ENCODE data around the gene YAP1. TPM values are rescaled to one million over a fixed set of nuclear protein-coding genes. Genes with fewer than 3 reads are reported as not detected.

YAP1 gene
- polyA plus RNA-seq, 3 donors, result not detected

DNA sequence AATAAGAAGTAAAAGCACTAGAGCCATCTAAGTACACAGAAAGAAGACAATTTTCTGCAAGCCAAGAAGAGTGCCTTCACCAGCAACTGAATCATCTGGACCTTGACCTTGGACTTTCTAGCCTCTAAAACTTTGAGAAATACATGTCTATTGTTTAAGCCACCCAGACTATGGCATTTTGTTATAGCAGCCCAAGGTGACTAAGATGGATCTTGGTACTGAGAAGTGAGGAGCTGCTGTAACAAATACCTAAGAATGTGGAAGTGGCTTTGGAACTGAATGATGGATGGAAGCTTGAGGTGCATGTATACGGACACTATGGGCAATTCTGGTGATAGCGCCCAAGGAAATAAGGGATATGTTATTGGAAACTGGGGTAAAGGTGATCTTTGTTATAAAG, 48.1 kb upstream of the YAP1 start:
- no peak overlapping the region for H3K27ac ChIP-seq (ENCODE audit: low read depth in 1 of 2, low read length in 2 of 2)
- no peaks in the 10 kb centered on the region for H3K4me1 ChIP-seq (ENCODE audit: control insufficient read depth in 1 of 2, insufficient read depth in 2 of 2, low read length in 2 of 2)
- peaks cover 2 to 3% of the 10 kb centered on the region in 2 donors for H3K27me3 ChIP-seq (ENCODE audit: control insufficient read depth in 2 of 2, insufficient read depth in 2 of 2, low read length in 2 of 2)
- TF ChIP-seq, protein P1, sequence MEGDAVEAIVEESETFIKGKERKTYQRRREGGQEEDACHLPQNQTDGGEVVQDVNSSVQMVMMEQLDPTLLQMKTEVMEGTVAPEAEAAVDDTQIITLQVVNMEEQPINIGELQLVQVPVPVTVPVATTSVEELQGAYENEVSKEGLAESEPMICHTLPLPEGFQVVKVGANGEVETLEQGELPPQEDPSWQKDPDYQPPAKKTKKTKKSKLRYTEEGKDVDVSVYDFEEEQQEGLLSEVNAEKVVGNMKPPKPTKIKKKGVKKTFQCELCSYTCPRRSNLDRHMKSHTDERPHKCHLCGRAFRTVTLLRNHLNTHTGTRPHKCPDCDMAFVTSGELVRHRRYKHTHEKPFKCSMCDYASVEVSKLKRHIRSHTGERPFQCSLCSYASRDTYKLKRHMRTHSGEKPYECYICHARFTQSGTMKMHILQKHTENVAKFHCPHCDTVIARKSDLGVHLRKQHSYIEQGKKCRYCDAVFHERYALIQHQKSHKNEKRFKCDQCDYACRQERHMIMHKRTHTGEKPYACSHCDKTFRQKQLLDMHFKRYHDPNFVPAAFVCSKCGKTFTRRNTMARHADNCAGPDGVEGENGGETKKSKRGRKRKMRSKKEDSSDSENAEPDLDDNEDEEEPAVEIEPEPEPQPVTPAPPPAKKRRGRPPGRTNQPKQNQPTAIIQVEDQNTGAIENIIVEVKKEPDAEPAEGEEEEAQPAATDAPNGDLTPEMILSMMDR (IDR thresholded peaks at IDR 0.05), result no peak
- H3K9me3 ChIP-seq (replicated peaks in 1 of 2; ENCODE audit: control insufficient read depth in 1 of 2, insufficient read depth in 1 of 2, low read length in 2 of 2), result no peaks in the 10 kb centered on the region
- H3K9ac ChIP-seq (ENCODE audit: insufficient read depth, low read length, poor library complexity, severe bottlenecking), result no peak overlapping the region
- Mint-ChIP-seq H3K27ac (no peak overlapping the region), H3K4me1 (no peaks in the 10 kb centered on the region), H3K36me3 (no peaks in the 10 kb centered on the region), H3K27me3 (ENCODE audit: low read depth in 3 of 3) (peaks cover 8 to 13% (median 8%) of the 10 kb centered on the region in 3 donors), H3K4me3 (no peak overlapping the region), H3K9me3 (peaks cover 0 to 3% (median 0%) of the 10 kb centered on the region in 7 donors)
- H3K4me2 ChIP-seq (replicated peaks; ENCODE audit: extremely low read depth, low read length, poor library complexity, severe bottlenecking), result no peak overlapping the region
- H3K4me3 ChIP-seq (replicated peaks in 1 of 3; ENCODE audit: low read depth in 2 of 3, low read length in 3 of 3), result no peak overlapping the region
- WGBS (ENCODE audit: insufficient coverage), result 100% methylated on average over 2 of the region's 2 CpGs
- no peaks in the 10 kb centered on the region for H4K20me1 ChIP-seq (ENCODE audit: insufficient read depth, low read length)
- H2AFZ ChIP-seq (ENCODE audit: insufficient read depth, low read depth, low read length, poor library complexity, severe bottlenecking), result no peak overlapping the region
- intact Hi-C loops (cut with micrococcal nuclease), result no loop called here
- no peak for DNase-seq
- no peaks in the 10 kb centered on the region for H3K36me3 ChIP-seq (replicated peaks in 1 of 2; ENCODE audit: control insufficient read depth in 1 of 2, insufficient read depth in 2 of 2, low read length in 2 of 2)
- H3K79me2 ChIP-seq (ENCODE audit: insufficient read depth, low read length), result no peaks in the 10 kb centered on the region

DNA sequence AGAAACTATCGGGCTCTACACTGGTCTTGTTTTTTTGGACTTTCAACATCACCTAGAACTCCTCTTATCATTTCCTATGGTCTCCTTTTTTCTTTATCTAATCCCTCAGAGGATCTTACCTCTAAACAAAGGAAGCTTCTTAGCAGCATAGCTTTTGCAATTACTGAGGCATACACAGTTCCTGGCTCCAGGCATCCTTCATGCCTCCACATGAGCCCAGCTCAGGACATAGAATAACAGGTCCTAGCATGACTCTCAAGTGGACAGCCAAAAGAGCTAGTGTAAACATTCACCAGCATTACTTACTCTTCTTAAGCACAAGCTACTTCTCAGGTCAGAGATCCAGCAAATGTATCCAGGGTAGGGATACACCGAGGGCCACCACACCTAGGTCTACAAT, 45.9 kb upstream of the YAP1 start:
- H3K9me3 Mint-ChIP-seq, result peaks cover 0 to 3% (median 0%) of the 10 kb centered on the region in 7 donors
- no peak overlapping the region for H3K27ac Mint-ChIP-seq
- no peak for DNase-seq
- Histone ChIP-seq H3K9me3 (replicated peaks in 1 of 2; ENCODE audit: control insufficient read depth in 1 of 2, insufficient read depth in 1 of 2, low read length in 2 of 2) (no peaks in the 10 kb centered on the region), H4K20me1 (ENCODE audit: insufficient read depth, low read length) (no peaks in the 10 kb centered on the region), H3K79me2 (ENCODE audit: insufficient read depth, low read length) (no peaks in the 10 kb centered on the region), H3K4me2 (replicated peaks; ENCODE audit: extremely low read depth, low read length, poor library complexity, severe bottlenecking) (no peak overlapping the region), H2AFZ (ENCODE audit: insufficient read depth, low read depth, low read length, poor library complexity, severe bottlenecking) (no peak overlapping the region), H3K27ac (ENCODE audit: low read depth in 1 of 2, low read length in 2 of 2) (no peak overlapping the region), H3K4me3 (replicated peaks in 1 of 3; ENCODE audit: low read depth in 2 of 3, low read length in 3 of 3) (no peak overlapping the region), H3K9ac (ENCODE audit: insufficient read depth, low read length, poor library complexity, severe bottlenecking) (no peak overlapping the region), H3K36me3 (replicated peaks in 1 of 2; ENCODE audit: control insufficient read depth in 1 of 2, insufficient read depth in 2 of 2, low read length in 2 of 2) (no peaks in the 10 kb centered on the region), H3K27me3 (ENCODE audit: control insufficient read depth in 2 of 2, insufficient read depth in 2 of 2, low read length in 2 of 2) (peaks cover 0 to 3% of the 10 kb centered on the region in 2 donors), H3K4me1 (ENCODE audit: control insufficient read depth in 1 of 2, insufficient read depth in 2 of 2, low read length in 2 of 2) (no peaks in the 10 kb centered on the region)
- TF ChIP-seq, protein P1 (IDR thresholded peaks at IDR 0.05), result no peak
- H3K4me1 Mint-ChIP-seq, result no peaks in the 10 kb centered on the region
- H3K27me3 Mint-ChIP-seq (ENCODE audit: low read depth in 3 of 3), result peaks cover 6 to 14% (median 14%) of the 10 kb centered on the region in 3 donors
- WGBS (ENCODE audit: insufficient coverage), result 80% methylated on average over 1 of the region's 2 CpGs
- no peaks in the 10 kb centered on the region for H3K36me3 Mint-ChIP-seq
- intact Hi-C loops (cut with micrococcal nuclease), result no loop called here
- H3K4me3 Mint-ChIP-seq, result no peak overlapping the region

Data from CD14-positive monocyte (primary cell).